ENCODE data around the gene CHI3L2.

The CHI3L2 gene, protein sequence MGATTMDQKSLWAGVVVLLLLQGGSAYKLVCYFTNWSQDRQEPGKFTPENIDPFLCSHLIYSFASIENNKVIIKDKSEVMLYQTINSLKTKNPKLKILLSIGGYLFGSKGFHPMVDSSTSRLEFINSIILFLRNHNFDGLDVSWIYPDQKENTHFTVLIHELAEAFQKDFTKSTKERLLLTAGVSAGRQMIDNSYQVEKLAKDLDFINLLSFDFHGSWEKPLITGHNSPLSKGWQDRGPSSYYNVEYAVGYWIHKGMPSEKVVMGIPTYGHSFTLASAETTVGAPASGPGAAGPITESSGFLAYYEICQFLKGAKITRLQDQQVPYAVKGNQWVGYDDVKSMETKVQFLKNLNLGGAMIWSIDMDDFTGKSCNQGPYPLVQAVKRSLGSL

DNA sequence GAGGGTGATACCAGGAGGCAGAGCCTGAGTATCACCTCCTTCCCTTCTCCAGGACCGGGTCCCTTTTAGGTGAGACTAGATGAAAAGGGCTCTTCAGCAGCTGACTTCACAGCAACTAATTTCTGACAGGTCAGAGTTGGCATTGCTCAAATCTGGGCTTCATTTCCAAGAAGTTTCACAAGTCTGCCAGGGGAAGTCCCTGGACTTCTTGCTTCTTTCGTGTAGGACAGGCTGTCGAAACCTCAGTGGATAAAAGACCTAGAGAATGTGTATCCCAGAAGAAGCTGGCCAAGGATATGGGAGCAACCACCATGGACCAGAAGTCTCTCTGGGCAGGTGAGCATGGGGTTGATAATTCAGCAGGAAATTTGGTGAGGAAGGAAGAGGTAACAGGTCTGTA is at the start of gene CHI3L2:
Gene CHI3L2, plus strand, starts transcription at position 280 of the 400 bp plus-strand sequence. Its CDS starts 17 bp downstream, at position 297.
- Histone ChIP-seq H3K36me3 (replicated peaks; ENCODE audit: insufficient read depth, low read length) (no peaks in the 10 kb centered on the region), H3K4me1 (ENCODE audit: low read length) (peaks cover 6% of the 10 kb centered on the region), H4K20me1 (ENCODE audit: insufficient read depth, low read length) (no peaks in the 10 kb centered on the region), H3K27me3 (replicated peaks; ENCODE audit: insufficient read depth, low read length) (no peaks in the 10 kb centered on the region), H3F3A (ENCODE audit: insufficient read depth, low read length) (peaks cover 2% of the 10 kb centered on the region; the same call in 1 of the 2 replicates), H3K9me3 (replicated peaks; ENCODE audit: insufficient read depth, low read length) (no peaks in the 10 kb centered on the region), H3K27ac (ENCODE audit: low read length) (no peak within 1 kb of the TSS), H3K4me2 (ENCODE audit: low read depth, low read length) (no peak within 1 kb of the TSS), H3K4me3 (ENCODE audit: low read length) (no peak within 1 kb of the TSS), H3K79me2 (ENCODE audit: low read length) (no peaks in the 10 kb centered on the region), H3K9ac (ENCODE audit: low read length) (no peak within 1 kb of the TSS), H3K9me2 (replicated peaks; ENCODE audit: insufficient read depth, low read length) (no peaks in the 10 kb centered on the region), H2AFZ (ENCODE audit: low read length) (no peak within 1 kb of the TSS)
- no peak for DNase-seq
- no peak for TF ChIP-seq CTCF (IDR thresholded peaks at IDR 0.05; ENCODE audit: low read length)
- no peak for TF ChIP-seq EZH2 (optimal IDR thresholded peaks at IDR 0.05; ENCODE audit: low read depth, low read length)
- TF ChIP-seq EZH2phosphoT487 (IDR thresholded peaks at IDR 0.05; ENCODE audit: low read length) = no peak

DNA sequence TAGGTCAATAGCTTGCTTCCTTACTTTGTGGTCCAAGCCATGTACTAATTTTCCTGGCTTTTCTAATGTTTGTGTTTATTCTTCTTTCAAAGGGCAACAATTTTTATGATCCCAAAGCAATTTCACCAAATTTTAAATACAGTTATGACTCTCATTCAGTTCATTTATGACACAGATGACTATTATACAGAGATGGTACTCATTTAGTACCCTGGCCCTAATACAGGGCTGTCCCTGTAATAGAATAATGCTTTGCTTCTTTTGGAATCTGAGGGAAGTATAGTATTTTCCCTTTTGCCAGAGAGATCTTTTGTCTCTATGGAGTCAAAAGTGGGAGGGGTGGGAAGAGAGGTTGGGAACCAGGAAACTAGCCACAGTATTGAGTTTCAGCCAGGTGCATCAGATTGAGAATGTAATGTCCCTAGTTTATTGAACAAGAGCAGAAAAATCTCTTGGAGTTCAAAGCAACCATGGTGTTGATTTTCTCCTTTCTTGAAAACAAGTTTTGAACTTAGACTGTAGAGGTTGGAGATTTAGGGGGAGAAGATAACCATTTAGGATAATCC is 47.5 kb upstream of the CHI3L2 start:
- H3K4me1 ChIP-seq (ENCODE audit: low read length) = no peaks in the 10 kb centered on the region
- H3K27me3 ChIP-seq (replicated peaks; ENCODE audit: insufficient read depth, low read length) = no peaks in the 10 kb centered on the region
- no peak overlapping the region for H3K4me2 ChIP-seq (ENCODE audit: low read depth, low read length)
- H3K36me3 ChIP-seq (replicated peaks; ENCODE audit: insufficient read depth, low read length) = no peaks in the 10 kb centered on the region
- DNase-seq = no peak
- H3K4me3 ChIP-seq (ENCODE audit: low read length) = no peak overlapping the region
- no peak overlapping the region for H3K27ac ChIP-seq (ENCODE audit: low read length)
- H3K79me2 ChIP-seq (ENCODE audit: low read length) = no peaks in the 10 kb centered on the region
- no peaks in the 10 kb centered on the region for H3K9me2 ChIP-seq (replicated peaks; ENCODE audit: insufficient read depth, low read length)
- H4K20me1 ChIP-seq (ENCODE audit: insufficient read depth, low read length) = no peaks in the 10 kb centered on the region
- H3K9ac ChIP-seq (ENCODE audit: low read length) = no peak overlapping the region
- H3K9me3 ChIP-seq (replicated peaks; ENCODE audit: insufficient read depth, low read length) = no peaks in the 10 kb centered on the region
- no peak for TF ChIP-seq CTCF (IDR thresholded peaks at IDR 0.05; ENCODE audit: low read length)
- no peak for TF ChIP-seq EZH2 (optimal IDR thresholded peaks at IDR 0.05; ENCODE audit: low read depth, low read length)
- TF ChIP-seq EZH2phosphoT487 (IDR thresholded peaks at IDR 0.05; ENCODE audit: low read length) = no peak
- H2AFZ ChIP-seq (ENCODE audit: low read length) = no peak overlapping the region
- no peaks in the 10 kb centered on the region for H3F3A ChIP-seq (ENCODE audit: insufficient read depth, low read length)

DNA sequence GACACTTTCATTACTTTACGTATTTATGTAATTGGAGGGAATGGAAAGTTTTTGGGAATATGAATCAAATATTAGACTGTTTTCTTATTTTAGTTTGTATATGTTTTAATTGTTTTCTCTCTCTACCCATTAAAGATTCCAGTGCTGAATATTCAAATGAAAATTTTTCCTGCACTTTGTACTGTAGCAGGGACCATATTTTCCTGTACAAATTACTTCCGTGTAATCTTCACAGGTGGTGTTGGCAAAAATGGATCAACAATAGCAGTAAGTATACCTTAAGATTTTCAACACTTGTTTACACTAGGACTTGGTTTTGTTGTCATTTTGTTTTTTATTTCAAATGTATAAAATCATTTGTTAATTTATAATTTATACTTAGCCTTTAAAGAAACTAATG is 45.5 kb upstream of the CHI3L2 start:
- H4K20me1 ChIP-seq (ENCODE audit: insufficient read depth, low read length) = no peaks in the 10 kb centered on the region
- H3K36me3 ChIP-seq (replicated peaks; ENCODE audit: insufficient read depth, low read length) = no peaks in the 10 kb centered on the region
- no peak overlapping the region for H3K9ac ChIP-seq (ENCODE audit: low read length)
- no peak overlapping the region for H3K27ac ChIP-seq (ENCODE audit: low read length)
- H3K4me2 ChIP-seq (ENCODE audit: low read depth, low read length) = no peak overlapping the region
- no peaks in the 10 kb centered on the region for H3K27me3 ChIP-seq (replicated peaks; ENCODE audit: insufficient read depth, low read length)
- no peak overlapping the region for H2AFZ ChIP-seq (ENCODE audit: low read length)
- DNase-seq = no peak
- H3K9me2 ChIP-seq (replicated peaks; ENCODE audit: insufficient read depth, low read length) = no peaks in the 10 kb centered on the region
- no peaks in the 10 kb centered on the region for H3K4me1 ChIP-seq (ENCODE audit: low read length)
- H3K79me2 ChIP-seq (ENCODE audit: low read length) = no peaks in the 10 kb centered on the region
- no peak for TF ChIP-seq EZH2 (optimal IDR thresholded peaks at IDR 0.05; ENCODE audit: low read depth, low read length)
- no peak for TF ChIP-seq EZH2phosphoT487 (IDR thresholded peaks at IDR 0.05; ENCODE audit: low read length)
- no peak for TF ChIP-seq CTCF (IDR thresholded peaks at IDR 0.05; ENCODE audit: low read length)
- H3F3A ChIP-seq (ENCODE audit: insufficient read depth, low read length) = no peaks in the 10 kb centered on the region
- no peaks in the 10 kb centered on the region for H3K9me3 ChIP-seq (replicated peaks; ENCODE audit: insufficient read depth, low read length)
- H3K4me3 ChIP-seq (ENCODE audit: low read length) = no peak overlapping the region
